ENCODE data around the gene IGF1R. TPM values are rescaled to one million over a fixed set of nuclear protein-coding genes. Genes with fewer than 3 reads are reported as not detected.

Gene IGF1R
- total and polyA plus RNA-seq, 4 donors, result 5.9 to 154 (median 27.6) TPM

DNA sequence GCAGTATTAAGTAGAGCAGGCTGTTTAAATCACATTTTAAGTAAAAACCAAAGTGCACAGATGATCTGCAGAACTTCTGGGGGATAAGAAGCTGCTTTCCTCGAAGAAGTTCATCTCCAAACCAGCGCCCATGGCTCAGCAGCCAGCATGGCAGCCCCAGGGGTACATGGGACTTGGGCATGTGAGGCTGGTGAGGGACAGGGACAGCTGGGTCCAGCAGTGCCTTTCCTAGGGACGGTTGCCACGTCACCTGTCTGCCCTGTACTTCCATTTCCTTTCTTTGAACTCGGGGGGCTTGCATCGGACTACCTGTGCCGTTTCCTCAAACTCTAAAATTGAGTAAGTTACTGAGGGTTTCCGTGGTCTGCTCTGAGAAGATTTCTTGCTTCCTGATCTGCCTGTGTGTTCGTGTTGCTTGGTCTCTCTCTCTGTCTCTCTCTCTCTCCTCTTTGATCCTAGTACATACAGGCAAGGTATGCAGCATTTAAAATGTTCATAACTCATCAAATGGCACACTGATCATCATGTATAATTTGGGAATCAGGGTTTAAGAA, 67.6 kb downstream of the IGF1R start:
- DNase-seq, result no peak
- H3K4me1 ChIP-seq (ENCODE audit: control insufficient read depth in 5 of 5, insufficient read depth in 5 of 5, low read length in 5 of 5), result peaks cover 13 to 43% (median 31%) of the 10 kb centered on the region in 5 donors
- H3K27me3 ChIP-seq (ENCODE audit: control insufficient read depth in 3 of 3, insufficient read depth in 3 of 3, low read length in 2 of 3), result no peaks in the 10 kb centered on the region
- no peak for ATAC-seq (ENCODE audit: insufficient read depth, low FRiP score)
- H3K9me3 ChIP-seq (ENCODE audit: control insufficient read depth in 4 of 4, insufficient read depth in 3 of 4, low read length in 3 of 4), result peaks cover 0 to 5% (median 1%) of the 10 kb centered on the region in 4 donors
- peaks cover 0 to 13% (median 4%) of the 10 kb centered on the region in 4 donors for H3K36me3 ChIP-seq (ENCODE audit: control insufficient read depth in 4 of 4, insufficient read depth in 4 of 4, low read length in 4 of 4)
- TF ChIP-seq CTCF (IDR thresholded peaks at IDR 0.05; ENCODE audit: control extremely low read depth, extremely low read depth), result no peak
- H3K27ac ChIP-seq (ENCODE audit: low read depth in 1 of 2, low read length in 1 of 2), result peak overlapping the region in 1 of 2 donors; percentile 72
- WGBS, 2 donors, result 37 to 74% methylated on average over 9 of the region's 9 CpGs
- no peak overlapping the region for H3K4me3 ChIP-seq
- H3K9ac ChIP-seq (ENCODE audit: insufficient read depth in 1 of 2, low read length in 2 of 2), result no peak overlapping the region

DNA sequence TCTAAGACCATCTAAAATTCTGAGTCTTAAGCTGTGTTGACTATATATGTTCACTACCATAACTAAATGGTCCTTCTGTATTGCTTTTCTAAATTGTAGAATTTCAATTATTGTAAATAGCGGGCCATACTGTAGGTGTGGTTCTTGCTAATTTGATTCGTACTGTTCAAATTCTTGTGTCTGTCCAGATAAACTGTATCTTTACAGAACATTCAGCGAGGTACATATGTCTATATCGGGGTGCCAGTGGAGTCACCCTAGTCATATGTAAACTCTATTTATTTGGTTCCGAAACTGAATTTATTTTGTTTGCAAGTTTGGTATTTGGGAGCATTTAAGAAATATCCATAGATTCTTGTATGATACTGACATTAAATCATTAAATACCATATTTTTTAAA, 69.0 kb downstream of the IGF1R start:
- WGBS, 2 donors, result 96 to 99% methylated on average over 5 of the region's 5 CpGs
- TF ChIP-seq CTCF (IDR thresholded peaks at IDR 0.05; ENCODE audit: control extremely low read depth, extremely low read depth), result no peak
- no peak for DNase-seq
- peaks cover 0 to under 1% (median 0%) of the 10 kb centered on the region in 4 donors for H3K9me3 ChIP-seq (ENCODE audit: control insufficient read depth in 4 of 4, insufficient read depth in 3 of 4, low read length in 3 of 4)
- peaks cover 13 to 49% (median 34%) of the 10 kb centered on the region in 5 donors for H3K4me1 ChIP-seq (ENCODE audit: control insufficient read depth in 5 of 5, insufficient read depth in 5 of 5, low read length in 5 of 5)
- no peak overlapping the region for H3K9ac ChIP-seq (ENCODE audit: insufficient read depth in 1 of 2, low read length in 2 of 2)
- no peak overlapping the region for H3K27ac ChIP-seq (ENCODE audit: low read depth in 1 of 2, low read length in 1 of 2)
- no peak for ATAC-seq (ENCODE audit: insufficient read depth, low FRiP score)
- H3K36me3 ChIP-seq (ENCODE audit: control insufficient read depth in 4 of 4, insufficient read depth in 4 of 4, low read length in 4 of 4), result no peaks in the 10 kb centered on the region
- H3K27me3 ChIP-seq (ENCODE audit: control insufficient read depth in 3 of 3, insufficient read depth in 3 of 3, low read length in 2 of 3), result no peaks in the 10 kb centered on the region
- H3K4me3 ChIP-seq, result no peak overlapping the region

DNA sequence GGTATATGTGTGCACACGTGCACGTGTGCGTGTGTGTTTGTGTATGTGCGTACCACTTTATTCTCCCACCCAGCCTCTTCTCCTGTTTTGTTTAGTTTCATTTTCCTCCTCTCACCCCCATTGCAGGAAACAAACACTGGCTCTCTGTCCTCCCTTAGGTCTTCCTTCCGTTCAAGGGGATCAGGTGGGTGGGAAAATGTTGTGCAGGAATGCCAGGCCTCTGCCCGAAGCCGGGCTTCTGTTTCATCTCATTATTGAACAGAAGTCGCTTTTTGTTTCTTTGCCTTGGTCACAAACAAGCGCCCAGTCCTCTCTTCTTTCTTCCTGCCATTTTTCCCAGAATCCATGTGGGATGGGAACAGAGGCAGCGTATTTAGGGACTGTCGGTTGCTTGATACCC, 69.6 kb downstream of the IGF1R start:
- H3K9me3 ChIP-seq (ENCODE audit: control insufficient read depth in 4 of 4, insufficient read depth in 3 of 4, low read length in 3 of 4), result no peaks in the 10 kb centered on the region
- H3K9ac ChIP-seq (ENCODE audit: insufficient read depth in 1 of 2, low read length in 2 of 2), result no peak overlapping the region
- DNase-seq, result no peak
- no peak for TF ChIP-seq CTCF (IDR thresholded peaks at IDR 0.05; ENCODE audit: control extremely low read depth, extremely low read depth)
- H3K27me3 ChIP-seq (ENCODE audit: control insufficient read depth in 3 of 3, insufficient read depth in 3 of 3, low read length in 2 of 3), result no peaks in the 10 kb centered on the region
- ATAC-seq (ENCODE audit: insufficient read depth, low FRiP score), result no peak
- H3K36me3 ChIP-seq (ENCODE audit: control insufficient read depth in 4 of 4, insufficient read depth in 4 of 4, low read length in 4 of 4), result no peaks in the 10 kb centered on the region
- H3K4me1 ChIP-seq (ENCODE audit: control insufficient read depth in 5 of 5, insufficient read depth in 5 of 5, low read length in 5 of 5), result peaks cover 17 to 49% (median 34%) of the 10 kb centered on the region in 5 donors
- H3K27ac ChIP-seq (ENCODE audit: low read depth in 1 of 2, low read length in 1 of 2), result no peak overlapping the region
- no peak overlapping the region for H3K4me3 ChIP-seq
- 76 to 79% methylated on average over 11 of the region's 11 CpGs for WGBS, 2 donors

All from lung (tissue), 12 donors.